Hepatocyte (in vitro differentiated cells): ENCODE measurements around the gene MAP3K4. TPM values are rescaled to one million over a fixed set of nuclear protein-coding genes. Genes with fewer than 3 reads are reported as not detected.

Experiments used
- DNase-seq: peaks from one replicate; pipeline ENCODE4 v3.0.0-alpha.2; 2016; ENCODE audit warnings: low spot score
- H2AFZ ChIP-seq: fragments of 200-600 bp; sonication (generic); 2 replicates; pipeline ENCODE4 v1.6.0; 2016; ENCODE audit warnings: antibody characterized with exemption, mild to moderate bottlenecking
- H3K27ac ChIP-seq: fragments of 200-600 bp; sonication (generic); 2 replicates; pipeline ENCODE4 v1.5.1; 2016; ENCODE audit warnings: mild to moderate bottlenecking
- H3K27me3 ChIP-seq: fragments of 200-600 bp; sonication (generic); 2 replicates; pipeline ENCODE4 v1.6.1; 2016
- H3K36me3 ChIP-seq: fragments of 200-600 bp; sonication (generic); replicated peaks from 2 replicates; pipeline ENCODE4 v1.5.1; 2016; ENCODE audit warnings: low read depth; ENCODE audit not compliant: insufficient read depth
- H3K4me1 ChIP-seq: fragments of 200-600 bp; sonication (generic); 2 replicates; pipeline ENCODE4 v1.5.1; 2016; ENCODE audit warnings: mild to moderate bottlenecking, moderate library complexity; ENCODE audit not compliant: insufficient read depth
- H3K4me2 ChIP-seq: fragments of 200-600 bp; sonication (generic); 2 replicates; pipeline ENCODE4 v1.6.0; 2016
- H3K4me3 ChIP-seq: fragments of 200-600 bp; sonication (generic); 2 replicates; pipeline ENCODE4 v1.5.1; 2016; ENCODE audit warnings: mild to moderate bottlenecking
- H3K79me2 ChIP-seq: fragments of 200-600 bp; sonication (generic); 2 replicates; pipeline ENCODE4 v1.6.0; 2017; ENCODE audit warnings: mild to moderate bottlenecking
- H3K9me2 ChIP-seq: fragments of 200-600 bp; sonication (generic); replicated peaks from 2 replicates; pipeline ENCODE4 v1.6.0; 2017; ENCODE audit warnings: mild to moderate bottlenecking; ENCODE audit not compliant: insufficient read depth
- H3K9me3 ChIP-seq: fragments of 200-600 bp; sonication (generic); 2 replicates; pipeline ENCODE4 v1.5.1; 2016; ENCODE audit warnings: low read depth, mild to moderate bottlenecking
- H4K20me1 ChIP-seq: fragments of 200-600 bp; sonication (generic); 2 replicates; pipeline ENCODE4 v1.6.0; 2016; ENCODE audit warnings: mild to moderate bottlenecking; ENCODE audit not compliant: insufficient read depth, poor library complexity, severe bottlenecking
- CTCF ChIP-seq: fragments of 200-600 bp; sonication (generic); IDR thresholded peaks from 2 replicates; pipeline ENCODE4 v1.5.1; 2016; ENCODE audit warnings: antibody characterized with exemption, mild to moderate bottlenecking; ENCODE audit not compliant: poor library complexity
- EZH2 ChIP-seq: fragments of 200-600 bp; sonication (generic); IDR thresholded peaks from 2 replicates; pipeline ENCODE4 v1.6.1; 2016; ENCODE audit warnings: antibody characterized with exemption, mild to moderate bottlenecking, borderline replicate concordance
- EZH2phosphoT487 ChIP-seq: fragments of 200-600 bp; sonication (generic); IDR thresholded peaks from one replicate; pipeline ENCODE4 v1.6.1; 2018; ENCODE audit warnings: antibody characterized with exemption, mild to moderate bottlenecking, low read depth, moderate library complexity; ENCODE audit not compliant: unreplicated experiment, severe bottlenecking
- WGBS: methylation state at CpG from one replicate; pipeline ENCODE4 v1.1.6; 2016; ENCODE audit warnings: low lambda C conversion rate; ENCODE audit errors: missing lambda C conversion rate; 5-methylcytosine and 5-hydroxymethylcytosine counted together
- polyA plus RNA-seq: library from polyadenylated mRNA; unstranded; fragments of >200 nt; fragmentation: Nextera tagmentation; extraction: Ambion mirVana; gene quantifications from 2 replicates; pipeline ENCODE4 v1.2.1, GENCODE V29; 2016
- total RNA-seq: library from RNA; depleted of rRNA; stranded (reverse); fragments of >200 nt; gene quantifications from 2 replicates; pipeline ENCODE4 v1.2.3, GENCODE V29; 2014

MAP3K4 gene
- total and polyA plus RNA-seq, 2 experiments from 2014 or later = 10.9 to 21.5 TPM

DNA sequence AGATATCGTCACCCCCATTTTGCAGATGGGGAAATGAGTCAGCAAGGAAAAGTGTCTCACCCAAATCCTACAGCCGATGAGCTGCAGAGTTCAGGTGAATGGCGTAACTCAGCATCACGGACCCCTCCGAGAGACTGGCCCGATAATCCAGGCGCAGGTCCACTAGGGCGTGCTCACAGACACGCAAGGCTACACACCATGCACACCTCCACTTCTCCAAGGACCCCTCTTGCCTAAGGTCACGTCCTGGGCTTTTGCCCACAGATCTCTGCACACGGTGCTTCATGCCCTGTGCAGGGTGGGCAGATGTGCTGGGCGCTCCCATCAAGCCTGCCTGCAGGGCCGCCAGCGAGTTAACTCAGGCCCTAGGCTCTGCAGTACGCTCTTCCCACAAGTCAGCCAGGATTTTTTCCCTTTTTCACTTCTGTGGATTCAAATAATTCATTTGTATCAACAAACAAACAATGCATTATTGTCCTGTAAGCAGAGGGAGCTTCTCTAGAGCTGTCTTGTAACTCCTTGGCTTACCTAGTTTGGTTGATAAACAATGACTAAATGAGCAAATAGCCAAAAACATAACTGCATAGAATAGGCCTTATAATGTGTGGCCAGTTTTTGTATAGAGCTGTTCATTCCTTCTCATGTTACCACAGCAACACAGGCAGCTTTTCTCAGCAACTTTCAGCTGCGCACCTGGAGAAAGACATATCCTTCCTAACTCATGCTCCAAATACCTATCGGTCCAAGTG, 143.2 kb downstream of the MAP3K4 start:
- Histone ChIP-seq H2AFZ (no peak overlapping the region), H3K9me2 (no peaks in the 10 kb centered on the region), H3K4me3 (no peak overlapping the region), H3K79me2 (no peaks in the 10 kb centered on the region), H3K9me3 (no peaks in the 10 kb centered on the region), H3K4me1 (no peaks in the 10 kb centered on the region), H3K27ac (no peak overlapping the region), H3K4me2 (no peak overlapping the region), H3K36me3 (no peaks in the 10 kb centered on the region), H4K20me1 (no peaks in the 10 kb centered on the region), H3K27me3 (no peaks in the 10 kb centered on the region)
- 98% methylated on average over 17 of the region's 17 CpGs for WGBS
- TF ChIP-seq EZH2 (no peak), EZH2phosphoT487 (no peak), CTCF (no peak)
- DNase-seq = no peak

DNA sequence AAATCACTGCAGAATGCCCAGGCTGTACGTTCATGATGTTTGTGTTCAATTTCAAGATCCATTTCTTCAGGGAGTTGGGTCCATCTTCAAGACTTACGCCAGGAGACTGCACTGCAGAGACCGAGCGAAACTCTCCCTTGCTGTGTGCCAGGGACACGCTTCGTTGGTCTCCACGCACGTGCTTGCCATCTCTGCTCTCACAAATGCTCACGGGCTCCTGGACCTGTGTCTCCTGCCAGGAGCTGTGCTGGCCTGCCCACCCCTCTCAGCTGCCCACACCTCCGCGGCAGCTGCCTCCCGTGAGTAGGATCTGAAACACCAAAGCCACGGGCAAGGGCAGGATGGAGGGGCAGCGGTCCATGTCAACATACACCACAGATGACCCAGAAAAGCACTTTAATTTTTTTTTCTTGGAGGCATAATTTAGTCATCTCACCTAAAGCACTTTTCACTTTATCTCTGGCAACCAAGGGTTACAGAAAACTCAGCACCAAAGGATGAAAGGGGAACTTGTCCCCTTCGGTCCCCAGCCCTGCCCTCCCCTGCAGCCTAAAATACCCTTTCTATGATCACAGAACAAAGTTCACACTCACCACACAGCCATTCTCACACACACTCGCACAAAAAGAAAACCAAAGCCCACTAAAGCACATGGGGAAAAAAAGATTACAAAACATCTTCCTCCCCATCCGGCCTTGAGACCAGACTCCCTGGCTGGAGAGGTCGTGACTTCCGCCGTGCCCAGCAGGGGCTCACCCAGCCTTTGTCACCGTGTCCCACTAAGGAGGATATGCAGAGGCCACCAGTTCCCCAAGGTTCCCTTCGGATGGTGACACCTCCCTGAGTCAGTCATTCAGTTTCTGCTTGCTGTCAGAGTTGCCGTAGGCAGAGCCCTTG, 144.4 kb downstream of the MAP3K4 start:
- H3K36me3 ChIP-seq = no peaks in the 10 kb centered on the region
- H3K79me2 ChIP-seq = no peaks in the 10 kb centered on the region

GRCh38 chr6:161136655-161137054, 145.1 kb downstream of the MAP3K4 start:
- no peak overlapping the region for H3K4me2 ChIP-seq
- H3K27me3 ChIP-seq = no peaks in the 10 kb centered on the region
- H3K36me3 ChIP-seq = no peaks in the 10 kb centered on the region
- H3K9me3 ChIP-seq = no peaks in the 10 kb centered on the region
- H3K4me3 ChIP-seq = no peak overlapping the region
- H3K79me2 ChIP-seq = no peaks in the 10 kb centered on the region
- no peak overlapping the region for H2AFZ ChIP-seq
- no peaks in the 10 kb centered on the region for H3K9me2 ChIP-seq
- TF ChIP-seq CTCF = no peak
- TF ChIP-seq EZH2phosphoT487 = no peak
- no peak for TF ChIP-seq EZH2
- H3K4me1 ChIP-seq = no peaks in the 10 kb centered on the region
- no peaks in the 10 kb centered on the region for H4K20me1 ChIP-seq
- H3K27ac ChIP-seq = no peak overlapping the region
- 92% methylated on average over 11 of the region's 11 CpGs for WGBS
- DNase-seq = no peak

More for the DNA sequence above, 144.4 kb downstream of the MAP3K4 start:
- H3K4me2 ChIP-seq = no peak overlapping the region
- 87% methylated on average over 23 of the region's 23 CpGs for WGBS
- H4K20me1 ChIP-seq = no peaks in the 10 kb centered on the region
- no peak overlapping the region for H2AFZ ChIP-seq
- TF ChIP-seq EZH2 = no peak
- no peak for TF ChIP-seq EZH2phosphoT487
- no peak for TF ChIP-seq CTCF
- no peaks in the 10 kb centered on the region for H3K9me2 ChIP-seq
- no peaks in the 10 kb centered on the region for H3K4me1 ChIP-seq
- DNase-seq = no peak
- no peaks in the 10 kb centered on the region for H3K9me3 ChIP-seq
- H3K4me3 ChIP-seq = no peak overlapping the region
- no peak overlapping the region for H3K27ac ChIP-seq
- H3K27me3 ChIP-seq = no peaks in the 10 kb centered on the region
